NT2/D1 (cell line): ENCODE data around the gene EIF5A.

Source experiments
- YY1 ChIP-seq: IDR thresholded peaks from 2 replicates; pipeline ENCODE4 v1.6.1; 2011; ENCODE audit not compliant: insufficient read length, insufficient read depth
- ZNF274 ChIP-seq: IDR thresholded peaks from 2 replicates; pipeline ENCODE4 v1.6.1; 2011; ENCODE audit warnings: mild to moderate bottlenecking, low read depth, low read length

DNA sequence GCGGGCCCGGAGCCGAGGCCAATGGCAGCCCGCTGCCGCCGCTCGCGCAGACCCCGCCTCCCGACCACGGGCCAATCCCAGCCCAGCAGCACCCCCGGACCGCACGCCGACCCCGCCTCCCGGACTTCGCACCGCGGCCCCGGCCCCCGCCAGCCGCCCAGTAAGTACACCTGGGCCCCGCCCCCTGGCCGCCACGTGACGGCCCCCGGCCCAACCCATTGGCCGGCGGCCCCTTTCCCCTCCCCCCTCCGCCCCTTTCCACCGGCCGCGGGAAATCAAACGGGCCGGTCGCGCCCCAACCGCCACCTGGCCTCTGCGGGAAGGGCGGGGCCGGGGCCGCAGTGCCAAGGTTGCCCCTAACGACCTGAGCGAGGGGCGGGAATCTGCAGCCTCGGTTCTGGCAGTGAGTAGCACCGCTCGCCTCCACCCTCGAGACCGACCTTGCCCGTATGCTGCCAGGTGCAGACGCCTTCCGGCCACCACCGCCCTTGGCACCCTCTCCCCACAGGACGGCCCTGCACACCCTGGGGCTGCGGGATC lies 12.7 kb upstream of the EIF5A start, which contains the start of gene YBX2:
- TF ChIP-seq ZNF274 (no peak), YY1 (no peak)
